EL (cell line): ENCODE data around the gene KNOP1.

Experiments used
- DNase-seq: peaks from one replicate; pipeline ENCODE4 v3.0.0-alpha.2; 2016

KNOP1 gene, protein sequence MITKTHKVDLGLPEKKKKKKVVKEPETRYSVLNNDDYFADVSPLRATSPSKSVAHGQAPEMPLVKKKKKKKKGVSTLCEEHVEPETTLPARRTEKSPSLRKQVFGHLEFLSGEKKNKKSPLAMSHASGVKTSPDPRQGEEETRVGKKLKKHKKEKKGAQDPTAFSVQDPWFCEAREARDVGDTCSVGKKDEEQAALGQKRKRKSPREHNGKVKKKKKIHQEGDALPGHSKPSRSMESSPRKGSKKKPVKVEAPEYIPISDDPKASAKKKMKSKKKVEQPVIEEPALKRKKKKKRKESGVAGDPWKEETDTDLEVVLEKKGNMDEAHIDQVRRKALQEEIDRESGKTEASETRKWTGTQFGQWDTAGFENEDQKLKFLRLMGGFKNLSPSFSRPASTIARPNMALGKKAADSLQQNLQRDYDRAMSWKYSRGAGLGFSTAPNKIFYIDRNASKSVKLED

DNA sequence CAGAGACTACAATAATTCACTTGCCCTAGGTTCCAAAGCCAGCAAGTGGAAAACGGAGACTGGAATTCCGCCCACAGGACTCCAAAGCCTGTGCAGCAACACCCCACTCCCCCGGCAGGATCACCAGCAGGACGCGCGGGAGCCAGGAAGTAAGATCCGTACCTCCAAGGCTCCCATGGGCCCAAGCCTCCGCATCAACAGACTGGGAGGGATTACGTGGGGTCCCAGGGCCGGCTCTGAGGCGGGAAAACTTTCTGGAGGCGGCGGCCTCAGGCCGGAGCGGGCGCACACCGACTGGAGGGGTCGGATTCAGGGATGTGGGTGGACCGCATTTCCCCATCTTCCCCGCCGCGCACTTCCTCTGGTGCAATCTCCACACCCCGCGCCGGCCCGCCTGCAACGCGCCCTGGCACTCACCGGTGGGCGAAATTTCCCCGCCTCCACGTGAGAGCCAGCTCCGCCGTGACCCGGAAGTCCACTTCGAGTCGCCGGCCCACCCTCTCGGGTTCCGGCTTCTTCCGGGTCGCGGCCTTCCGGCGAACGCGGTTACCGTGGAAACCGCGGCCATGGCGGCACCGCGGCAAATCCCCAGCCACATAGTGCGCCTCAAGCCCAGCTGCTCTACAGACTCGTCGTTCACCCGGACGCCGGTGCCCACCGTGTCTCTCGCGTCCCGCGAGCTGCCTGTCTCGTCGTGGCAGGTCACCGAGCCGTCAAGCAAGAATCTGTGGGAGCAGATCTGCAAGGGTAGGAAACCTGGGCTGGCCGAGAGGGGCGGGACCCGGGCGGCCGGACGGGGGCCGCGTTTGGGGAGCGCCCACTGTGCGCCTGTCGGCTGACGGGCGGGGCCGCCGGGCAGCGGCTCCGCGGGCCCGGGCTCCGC lies at the start of gene KNOP1, which contains the start of gene IQCK:
TSS of gene KNOP1 (minus strand) at position 487 of the 883 bp plus-strand sequence. CDS start 3,192 bp downstream, outside the sequence.
TSS of gene IQCK (plus strand) at position 531 of the 883 bp plus-strand sequence. CDS start at position 567, 36 bp downstream.
- DNase-seq: peak; percentile 90

DNA sequence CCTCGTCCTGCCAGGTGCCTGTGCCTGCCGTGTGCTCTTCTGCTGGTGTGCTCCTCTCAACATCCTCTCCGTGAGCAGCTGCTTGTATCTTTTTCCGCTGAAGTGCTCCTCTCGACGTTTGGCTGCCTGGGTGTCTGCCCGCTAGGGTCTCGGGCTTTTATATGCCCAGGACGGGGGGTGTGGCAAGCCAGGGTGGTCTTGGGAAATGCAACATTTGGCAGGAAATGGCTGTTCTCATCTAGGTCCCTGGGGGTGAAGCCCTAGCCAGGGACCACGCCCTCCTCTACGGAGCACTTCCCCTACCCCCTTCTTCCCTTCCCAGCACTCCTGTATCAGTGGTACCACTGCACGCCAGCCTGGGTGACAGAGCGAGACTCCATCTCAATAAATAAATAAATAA lies 49.5 kb upstream of the KNOP1 start:
- no peak for DNase-seq

DNA sequence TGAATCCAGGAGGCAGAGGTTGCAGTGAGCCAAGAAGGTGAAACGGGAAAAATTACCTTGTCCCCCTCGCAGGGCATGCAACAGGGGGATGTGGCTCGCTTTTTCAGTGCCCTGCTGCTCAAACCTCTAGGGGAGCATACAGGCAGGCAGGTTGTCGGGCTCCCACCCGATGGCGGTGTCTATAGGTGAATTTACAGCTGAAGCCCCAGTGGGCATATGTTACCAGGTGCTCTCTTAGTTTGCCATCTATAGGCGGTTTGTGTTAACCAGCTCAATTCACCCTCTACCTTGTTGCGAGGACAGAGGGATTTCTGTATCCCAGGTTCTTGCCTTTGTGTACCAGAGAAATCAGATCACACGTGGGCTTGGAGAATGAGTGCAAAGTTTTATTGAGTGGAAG lies 49.0 kb upstream of the KNOP1 start:
- no peak for DNase-seq

- no peak for DNase-seq
Observed at GRCh38 chr16:19766554-19766884, 48.5 kb upstream of the KNOP1 start.

DNA sequence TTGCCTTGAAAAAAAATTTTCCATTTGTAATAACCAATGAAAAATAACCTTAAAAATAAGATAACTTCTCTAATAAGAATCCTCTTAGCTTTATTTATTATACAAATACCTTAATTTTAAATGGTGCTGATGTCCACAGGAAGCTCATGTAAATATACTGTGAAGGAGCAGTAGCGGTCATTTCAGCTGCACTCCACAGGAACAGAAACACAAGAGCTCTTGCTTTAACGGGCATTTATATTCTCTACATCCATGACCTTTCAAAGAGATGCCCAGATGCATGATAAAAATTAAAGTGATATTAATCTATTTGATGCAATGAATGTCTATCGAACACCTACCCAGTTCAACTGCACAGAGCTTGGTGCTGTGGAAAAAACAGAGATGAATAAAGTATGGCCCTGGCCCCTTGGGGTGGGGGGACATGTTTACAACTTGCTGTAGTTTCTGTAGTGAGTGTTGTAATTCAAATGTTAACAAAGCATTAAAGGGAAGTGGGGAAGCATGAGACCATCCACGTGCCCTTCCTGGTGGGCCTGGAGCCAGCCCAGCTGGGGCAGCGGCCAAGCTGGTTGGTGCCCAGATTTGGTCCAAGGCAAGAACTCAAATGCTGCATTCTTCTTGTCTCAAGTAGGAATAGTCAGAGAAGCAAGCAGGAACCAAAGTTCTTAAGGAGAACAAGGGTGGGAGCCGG lies 48.0 kb upstream of the KNOP1 start:
- no peak for DNase-seq

DNA sequence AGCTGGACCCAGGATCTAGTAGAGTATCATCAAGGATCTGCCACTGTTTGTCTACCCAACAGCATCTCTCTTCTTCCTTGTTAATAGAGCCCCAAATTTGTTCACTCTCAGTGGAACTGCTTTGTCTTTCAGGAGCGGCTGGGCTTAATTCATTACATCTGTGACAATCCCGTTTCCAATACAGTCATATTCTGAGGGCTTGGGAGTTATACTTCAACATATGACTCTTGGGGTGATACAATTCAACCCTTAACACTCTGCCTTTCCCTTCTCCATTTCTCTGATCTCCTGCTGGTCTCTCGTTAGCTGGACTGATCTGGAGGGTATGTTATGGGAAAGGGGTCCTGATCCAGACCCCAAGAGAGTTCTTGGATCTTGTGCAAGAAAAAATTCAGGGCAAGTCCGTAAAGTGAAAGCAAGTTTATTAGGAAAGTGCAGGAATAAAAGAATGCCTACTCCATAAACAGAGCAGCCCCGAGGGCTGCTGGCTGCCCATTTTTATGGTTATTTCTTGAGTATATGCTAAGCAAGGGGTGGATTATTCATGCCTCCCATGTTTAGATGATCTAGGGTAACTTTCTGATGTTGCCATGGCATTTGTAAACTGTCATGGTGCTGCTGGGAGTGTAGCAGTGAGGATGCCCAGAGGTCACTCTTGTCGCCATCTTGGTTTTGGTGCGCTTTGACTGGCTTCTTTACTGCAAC lies 42.5 kb upstream of the KNOP1 start:
- no peak for DNase-seq

DNA sequence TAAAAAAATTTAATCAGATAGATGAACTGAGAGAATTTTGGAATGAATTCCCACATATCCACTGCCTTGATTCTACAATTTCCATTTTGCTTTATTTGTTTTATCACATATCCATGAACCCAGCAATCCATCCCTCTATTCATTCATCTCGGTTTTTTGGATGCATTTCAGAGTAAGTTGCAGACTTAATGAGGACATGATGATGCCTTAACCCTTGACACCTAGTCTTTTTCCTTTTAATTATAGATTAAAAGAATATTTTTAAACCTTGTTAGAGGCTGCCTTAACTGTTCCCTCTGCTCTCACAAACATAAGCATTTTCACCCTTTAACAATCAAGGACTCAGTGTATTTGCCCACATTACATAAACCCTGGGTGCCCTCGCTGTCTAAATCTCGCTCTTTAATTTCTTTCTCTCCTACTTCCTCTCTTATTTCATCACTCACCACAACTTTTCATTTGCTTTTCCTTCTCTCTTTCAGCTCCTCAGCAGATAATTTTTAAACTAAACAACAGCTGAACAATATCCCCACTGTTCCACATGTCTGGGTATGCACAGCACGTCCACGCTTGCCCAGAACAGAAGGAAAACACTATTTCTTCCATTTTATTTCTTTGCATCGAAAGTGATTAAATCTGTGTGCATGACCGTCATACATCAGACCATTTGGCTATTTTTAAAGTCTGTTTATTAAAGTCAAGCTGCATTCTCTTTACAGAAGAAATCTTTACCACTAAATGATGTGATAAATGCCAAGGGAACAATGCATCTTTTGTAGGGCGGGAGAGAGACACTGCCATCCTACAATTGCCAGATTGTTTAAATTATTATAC lies 40.0 kb upstream of the KNOP1 start:
- DNase-seq: no peak

GRCh38 chr16:19757026-19757425 lies 39.0 kb upstream of the KNOP1 start:
- peak; percentile 4 for DNase-seq

DNA sequence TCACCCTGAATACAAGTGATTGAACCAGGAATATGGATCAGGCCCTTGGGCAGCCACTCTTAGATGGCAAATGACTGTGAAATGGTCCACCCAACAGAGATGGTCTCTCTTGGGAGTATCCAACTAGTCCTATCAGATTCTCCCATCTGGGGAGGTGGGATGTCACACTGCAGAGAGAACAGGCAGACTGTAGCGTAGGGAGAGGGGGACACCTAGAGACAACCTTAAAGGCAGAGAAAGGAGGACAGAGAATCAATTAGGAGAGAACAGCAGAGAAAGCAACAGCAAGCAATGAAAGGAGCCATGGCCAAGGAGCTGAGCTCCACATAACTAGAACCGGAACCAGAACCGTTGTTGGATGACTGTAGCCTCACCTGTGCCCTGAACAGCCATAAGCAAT lies 37.2 kb upstream of the KNOP1 start:
- DNase-seq: no peak

GRCh38 chr16:19754644-19755036 lies 36.6 kb upstream of the KNOP1 start:
- no peak for DNase-seq

DNA sequence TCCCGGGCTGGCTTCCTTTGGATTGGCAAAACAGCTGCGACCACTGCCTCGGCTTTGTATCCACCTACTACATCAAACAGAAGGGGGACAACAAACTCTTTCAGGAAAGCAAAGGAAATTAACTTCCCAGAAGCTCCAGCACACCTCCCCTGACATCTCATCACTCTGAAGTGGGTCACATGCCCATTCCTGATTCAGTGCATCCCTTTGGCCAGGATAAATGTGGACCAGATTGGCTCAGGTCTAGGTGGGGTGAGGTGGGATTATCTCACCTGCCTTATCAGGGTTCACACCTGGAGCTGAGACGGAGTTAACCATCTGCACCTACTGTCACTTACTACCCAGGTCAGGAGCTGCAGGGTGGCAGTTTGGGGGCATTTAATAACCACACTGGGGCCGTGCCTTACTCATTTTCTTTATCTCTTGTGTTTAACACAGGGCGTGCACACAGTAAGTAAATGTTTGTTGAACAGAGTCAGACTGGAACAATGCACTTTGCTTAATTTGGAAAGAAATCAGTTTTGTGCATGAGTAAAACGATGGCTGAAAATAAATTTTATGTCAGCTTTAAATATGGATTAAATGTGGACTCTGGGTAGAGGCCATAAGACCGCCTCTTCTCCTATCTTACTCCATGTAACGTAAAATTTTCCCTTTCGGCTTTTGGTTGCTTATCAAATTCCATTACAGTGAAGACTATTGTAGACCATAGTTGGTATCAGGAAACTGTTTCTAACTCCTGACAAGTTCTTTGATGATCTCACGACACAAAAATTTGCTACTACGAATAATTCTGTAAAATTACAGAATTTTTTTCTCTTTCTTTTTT lies 36.0 kb upstream of the KNOP1 start:
- peak; percentile 65 for DNase-seq

DNA sequence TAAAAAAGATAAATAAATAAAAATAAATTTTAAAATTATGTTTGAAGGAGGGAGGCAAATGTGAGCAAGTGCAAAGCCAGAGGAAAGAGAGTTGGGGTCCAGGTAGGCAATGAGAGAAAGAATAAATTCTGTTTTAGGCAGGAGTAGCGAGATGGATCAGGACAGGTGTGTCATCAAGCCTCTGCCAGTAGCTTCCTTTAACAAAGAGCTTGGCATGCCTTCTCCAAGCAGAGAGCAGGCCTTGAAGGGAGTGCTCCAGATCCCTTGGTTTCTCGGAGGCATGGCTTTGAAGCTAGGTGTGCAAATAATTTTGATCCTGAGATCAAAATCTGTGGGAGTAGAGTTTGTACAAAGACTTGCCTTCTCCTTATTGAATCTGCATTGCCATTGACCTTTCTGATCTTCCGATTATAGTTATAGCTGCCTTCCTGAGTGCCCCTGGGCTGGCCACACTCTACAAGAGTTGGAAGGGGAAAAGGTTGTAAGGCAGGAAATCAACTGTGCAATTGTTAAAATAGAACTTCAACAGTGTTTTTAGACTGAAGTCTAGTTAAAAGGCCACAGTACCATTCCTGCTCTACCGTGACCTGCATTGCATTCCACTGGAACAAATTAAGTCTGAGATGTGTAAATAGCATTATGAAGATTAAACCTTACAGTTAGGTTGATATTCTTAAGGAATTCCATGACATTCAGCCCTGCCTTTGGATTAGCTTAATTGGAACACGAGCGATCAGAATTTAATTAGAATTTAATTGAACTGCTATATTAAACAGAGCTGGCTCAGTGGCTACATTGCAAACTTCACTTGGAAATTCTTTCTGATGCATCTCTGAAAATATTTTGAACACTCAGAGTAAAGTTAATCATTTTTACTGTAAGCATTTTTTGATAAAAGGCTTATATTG lies 33.7 kb upstream of the KNOP1 start:
- no peak for DNase-seq

- DNase-seq: no peak
Observed at GRCh38 chr16:19749571-19750080, 31.6 kb upstream of the KNOP1 start.

- no peak for DNase-seq
Observed at GRCh38 chr16:19748389-19749168, 30.6 kb upstream of the KNOP1 start.

GRCh38 chr16:19746561-19746960 lies 28.5 kb upstream of the KNOP1 start:
- no peak for DNase-seq

- DNase-seq: peak; percentile 23
Observed at GRCh38 chr16:19745286-19746010, 27.4 kb upstream of the KNOP1 start.

- DNase-seq: no peak
Observed at GRCh38 chr16:19744670-19745069, 26.6 kb upstream of the KNOP1 start.

GRCh38 chr16:19743816-19744159 lies 25.8 kb upstream of the KNOP1 start:
- DNase-seq: no peak
